ENCODE data around the gene CHST1. TPM values are rescaled to one million over a fixed set of nuclear protein-coding genes. Genes with fewer than 3 reads are reported as not detected.

CHST1 gene
- total RNA-seq, 1 donor from 2014 or later: 1.1 TPM

- no peak for TF ChIP-seq CTCF (conservative IDR thresholded peaks at IDR 0.05)
- no peak for DNase-seq (ENCODE audit: low read depth, low spot score)
- no peaks in the 10 kb centered on the region for H3K36me3 Mint-ChIP-seq (ENCODE audit: low read depth)
- peak overlapping the region; percentile 47 for H3K4me3 Mint-ChIP-seq
- peaks cover 30% of the 10 kb centered on the region for H3K4me1 Mint-ChIP-seq
- peaks cover 25% of the 10 kb centered on the region for H3K27me3 Mint-ChIP-seq (ENCODE audit: low read depth)
- no peaks in the 10 kb centered on the region for H3K9me3 Mint-ChIP-seq
- no peak overlapping the region for H3K27ac Mint-ChIP-seq (ENCODE audit: unreplicated experiment)
These were observed 7.7 kb downstream of the CHST1 start for GRCh38 chr11:45657496-45658260.

- Mint-ChIP-seq H3K27ac (ENCODE audit: unreplicated experiment) (no peak overlapping the region), H3K4me1 (peaks cover 23% of the 10 kb centered on the region), H3K9me3 (no peaks in the 10 kb centered on the region), H3K4me3 (no peak overlapping the region), H3K27me3 (ENCODE audit: low read depth) (peaks cover 7% of the 10 kb centered on the region), H3K36me3 (ENCODE audit: low read depth) (no peaks in the 10 kb centered on the region)
- no peak for TF ChIP-seq CTCF (conservative IDR thresholded peaks at IDR 0.05)
- no peak for DNase-seq (ENCODE audit: low read depth, low spot score)
These were observed 9.6 kb downstream of the CHST1 start for GRCh38 chr11:45655831-45656230.

- Mint-ChIP-seq H3K27me3 (ENCODE audit: low read depth) (peaks cover 2% of the 10 kb centered on the region), H3K36me3 (ENCODE audit: low read depth) (no peaks in the 10 kb centered on the region), H3K27ac (ENCODE audit: unreplicated experiment) (no peak overlapping the region), H3K4me3 (no peak overlapping the region), H3K4me1 (peaks cover 19% of the 10 kb centered on the region), H3K9me3 (no peaks in the 10 kb centered on the region)
- peak; percentile 92 for DNase-seq (ENCODE audit: low read depth, low spot score)
- TF ChIP-seq CTCF (conservative IDR thresholded peaks at IDR 0.05): peak; percentile 91
These were observed 10.1 kb downstream of the CHST1 start for GRCh38 chr11:45655347-45655756.

GRCh38 chr11:45655012-45655283 is 10.5 kb downstream of the CHST1 start:
- no peak for TF ChIP-seq CTCF (conservative IDR thresholded peaks at IDR 0.05)
- no peak for DNase-seq (ENCODE audit: low read depth, low spot score)
- no peak overlapping the region for H3K27ac Mint-ChIP-seq (ENCODE audit: unreplicated experiment)
- H3K4me1 Mint-ChIP-seq: peaks cover 19% of the 10 kb centered on the region
- H3K27me3 Mint-ChIP-seq (ENCODE audit: low read depth): no peaks in the 10 kb centered on the region
- no peaks in the 10 kb centered on the region for H3K36me3 Mint-ChIP-seq (ENCODE audit: low read depth)
- no peak overlapping the region for H3K4me3 Mint-ChIP-seq
- H3K9me3 Mint-ChIP-seq: no peaks in the 10 kb centered on the region

GRCh38 chr11:45654231-45655011 is 11.0 kb downstream of the CHST1 start:
- Mint-ChIP-seq H3K36me3 (ENCODE audit: low read depth) (no peaks in the 10 kb centered on the region), H3K4me3 (no peak overlapping the region), H3K27ac (ENCODE audit: unreplicated experiment) (no peak overlapping the region), H3K27me3 (ENCODE audit: low read depth) (no peaks in the 10 kb centered on the region), H3K9me3 (no peaks in the 10 kb centered on the region), H3K4me1 (peaks cover 19% of the 10 kb centered on the region)
- no peak for TF ChIP-seq CTCF (conservative IDR thresholded peaks at IDR 0.05)
- DNase-seq (ENCODE audit: low read depth, low spot score): no peak

Data from neural crest cell (in vitro differentiated cells).